Gastroesophageal sphincter (tissue), 4 donors: ENCODE results near the gene ATP1A3. TPM values are rescaled to one million over a fixed set of nuclear protein-coding genes. Genes with fewer than 3 reads are reported as not detected.
A peak's percentile ranks its signal among the peaks of the same experiment; 100 is the strongest.

Experiments used
- ATAC-seq: fragments of 150-250 bp; one replicate; pipeline ENCODE4 v1.9.1; 2016; ENCODE audit warnings: mild to moderate bottlenecking, moderate library complexity
- H3K27ac ChIP-seq, 4 donors: fragments of 200-600 bp; sonication (generic) in 3 of 4; 1 replicate in 3 of 4; 2 replicates in 1 of 4; pipeline ENCODE4 v1.5.1; 2016 to 2019
- H3K27me3 ChIP-seq: fragments of 200-600 bp; sonication (generic); one replicate; pipeline ENCODE4 v1.5.1; 2019
- H3K36me3 ChIP-seq, 2 donors: fragments of 200-600 bp; sonication (generic); one replicate each; pipeline ENCODE4 v1.5.1; 2019; ENCODE audit warnings: control low read depth in 1 of 2
- H3K4me1 ChIP-seq, 3 donors: fragments of 200-600 bp; sonication (generic); 1 replicate in 2 of 3; 2 replicates in 1 of 3; pipeline ENCODE4 v1.5.1; 2016 to 2019; ENCODE audit warnings: control low read depth in 2 of 3
- H3K4me3 ChIP-seq, 2 donors: fragments of 200-600 bp; sonication (generic); one replicate each; pipeline ENCODE4 v1.5.1; 2019; ENCODE audit warnings: mild to moderate bottlenecking in 1 of 2, moderate library complexity in 1 of 2
- H3K9me3 ChIP-seq, 3 donors: fragments of 200-600 bp; sonication (generic); one replicate each; pipeline ENCODE4 v1.5.1; 2017 to 2019; ENCODE audit warnings: control low read depth in 2 of 3
- CTCF ChIP-seq, 4 experiments: fragments of 200-600 bp in 2 of 4; fragments of 450-650 bp in 2 of 4; sonication (generic) in 1 of 4; IDR thresholded peaks; one replicate each; pipeline ENCODE4 v1.5.1; 2017 to 2019; ENCODE audit warnings: antibody characterized with exemption in 4 of 4, mild to moderate bottlenecking in 2 of 4, moderate library complexity in 2 of 4
- EP300 ChIP-seq: sonication (generic); formaldehyde crosslinking; IDR thresholded peaks from one replicate; pipeline ENCODE4 v1.6.1; 2017; ENCODE audit warnings: antibody characterized with exemption, mild to moderate bottlenecking
- POLR2A ChIP-seq, 2 donors: fragments of 450-650 bp; IDR thresholded peaks; one replicate each; pipeline ENCODE4 v1.6.1; 2017; ENCODE audit warnings: antibody characterized with exemption in 2 of 2, mild to moderate bottlenecking in 2 of 2, moderate library complexity in 1 of 2
- POLR2AphosphoS5 ChIP-seq: sonication (generic); formaldehyde crosslinking; IDR thresholded peaks from one replicate; pipeline ENCODE4 v1.6.1; 2017; ENCODE audit warnings: antibody characterized with exemption
- WGBS, 2 donors: methylation state at CpG; one replicate each; pipeline ENCODE4 v1.1.5; 2018; ENCODE audit warnings: low coverage in 1 of 2; 5-methylcytosine and 5-hydroxymethylcytosine counted together
- total RNA-seq, 4 donors: library from RNA; depleted of rRNA; stranded (reverse); fragments of >200 nt; gene quantifications; one replicate each; pipeline ENCODE4 v1.1.0, GENCODE V29; 2016

The ATP1A3 gene
- total RNA-seq, 4 donors from 2014 or later = 0.81 to 2.6 (median 1.1) TPM; not detected in 1

GRCh38 chr19:42030645-42031440 is 36.8 kb upstream of the ATP1A3 start:
- Histone ChIP-seq H3K36me3 (peaks cover 0 to 23% of the 10 kb centered on the region in 2 donors), H3K9me3 (no peaks in the 10 kb centered on the region), H3K27me3 (no peaks in the 10 kb centered on the region), H3K27ac (no peak overlapping the region), H3K4me3 (no peak overlapping the region), H3K4me1 (peaks cover 0 to 11% (median 0%) of the 10 kb centered on the region in 3 donors)
- 69 to 71% methylated on average over 2 to 5 of the region's 7 CpGs for WGBS, 2 donors
- TF ChIP-seq EP300 (no peak), POLR2AphosphoS5 (no peak), CTCF (IDR thresholded peaks at IDR 0.05) (no peak), POLR2A (IDR thresholded peaks at IDR 0.05) (no peak)
- ATAC-seq = no peak

- no peak for ATAC-seq
- H3K4me1 ChIP-seq = peaks cover 0 to 32% (median 9%) of the 10 kb centered on the region in 3 donors
These were observed 34.5 kb upstream of the ATP1A3 start for GRCh38 chr19:42028304-42029216.

GRCh38 chr19:42024622-42025111 is 30.6 kb upstream of the ATP1A3 start:
- peak overlapping the region in 3 of 4 donors; percentile 5 to 51 (median 44) for H3K27ac ChIP-seq
- WGBS, 2 donors = 20 to 43% methylated on average over 7 to 9 of the region's 12 CpGs

More at GRCh38 chr19:42028304-42029216, 34.5 kb upstream of the ATP1A3 start:
- no peak overlapping the region for H3K4me3 ChIP-seq
- TF ChIP-seq CTCF (IDR thresholded peaks at IDR 0.05) (peak in 1 of 4 experiments; percentile 35), POLR2AphosphoS5 (no peak)
- no peaks in the 10 kb centered on the region for H3K27me3 ChIP-seq
- WGBS, 2 donors = 55 to 100% methylated on average over 1 to 6 of the region's 8 CpGs
- H3K36me3 ChIP-seq = peaks cover 0 to 23% of the 10 kb centered on the region in 2 donors
- no peaks in the 10 kb centered on the region for H3K9me3 ChIP-seq
- H3K27ac ChIP-seq = no peak overlapping the region

GRCh38 chr19:42023943-42024260 is 29.9 kb upstream of the ATP1A3 start:
- TF ChIP-seq POLR2AphosphoS5 (no peak), EP300 (no peak), CTCF (IDR thresholded peaks at IDR 0.05) (no peak), POLR2A (IDR thresholded peaks at IDR 0.05) (no peak)
- ATAC-seq = no peak
- H3K27ac ChIP-seq = peak overlapping the region in 1 of 4 donors; percentile 5
- H3K9me3 ChIP-seq = no peaks in the 10 kb centered on the region
- H3K36me3 ChIP-seq = peaks cover 0 to 49% of the 10 kb centered on the region in 2 donors
- 86 to 94% methylated on average over 3 to 4 of the region's 4 CpGs for WGBS, 2 donors
- H3K4me3 ChIP-seq = no peak overlapping the region
- no peaks in the 10 kb centered on the region for H3K27me3 ChIP-seq
- H3K4me1 ChIP-seq = peaks cover 0 to 21% (median 9%) of the 10 kb centered on the region in 3 donors

More at GRCh38 chr19:42024622-42025111, 30.6 kb upstream of the ATP1A3 start:
- Histone ChIP-seq H3K4me3 (no peak overlapping the region), H3K9me3 (no peaks in the 10 kb centered on the region), H3K4me1 (peaks cover 0 to 21% (median 9%) of the 10 kb centered on the region in 3 donors), H3K36me3 (peaks cover 0 to 49% of the 10 kb centered on the region in 2 donors), H3K27me3 (no peaks in the 10 kb centered on the region)
- peak; percentile 82 for ATAC-seq
- TF ChIP-seq POLR2AphosphoS5 = peak; percentile 19
- no peak for TF ChIP-seq CTCF (IDR thresholded peaks at IDR 0.05)
- no peak for TF ChIP-seq EP300
- no peak for TF ChIP-seq POLR2A (IDR thresholded peaks at IDR 0.05)
